Glutamatergic neuron (in vitro differentiated cells): Measurements from ENCODE around the gene ELAPOR2. TPM values are rescaled to one million over a fixed set of nuclear protein-coding genes. Genes with fewer than 3 reads are reported as not detected.

ENCODE experiments used
- DNase-seq: peaks from one replicate; pipeline ENCODE4 v3.0.0; 2022
- H3K27ac Mint-ChIP-seq: one replicate; pipeline ENCODE4 v1.8.0; 2020; ENCODE audit warnings: mild to moderate bottlenecking, mixed read lengths, inconsistent platforms; ENCODE audit not compliant: unreplicated experiment
- H3K27me3 Mint-ChIP-seq: one replicate; pipeline ENCODE4 v1.8.0; 2020; ENCODE audit warnings: mild to moderate bottlenecking, moderate library complexity, mixed read lengths, inconsistent platforms; ENCODE audit not compliant: unreplicated experiment
- H3K36me3 Mint-ChIP-seq: one replicate; pipeline ENCODE4 v1.8.0; 2020; ENCODE audit warnings: mild to moderate bottlenecking, mixed read lengths, inconsistent platforms; ENCODE audit not compliant: unreplicated experiment
- H3K4me1 Mint-ChIP-seq: one replicate; pipeline ENCODE4 v1.8.0; 2020; ENCODE audit warnings: mild to moderate bottlenecking, low read depth, mixed read lengths, inconsistent platforms; ENCODE audit not compliant: unreplicated experiment
- H3K4me3 Mint-ChIP-seq: one replicate; pipeline ENCODE4 v1.8.0; 2020; ENCODE audit warnings: mild to moderate bottlenecking, mixed read lengths, inconsistent platforms; ENCODE audit not compliant: unreplicated experiment
- H3K9me3 Mint-ChIP-seq: one replicate; pipeline ENCODE4 v1.8.0; 2020; ENCODE audit warnings: mild to moderate bottlenecking, moderate library complexity, mixed read lengths, inconsistent platforms; ENCODE audit not compliant: unreplicated experiment
- CTCF ChIP-seq: fragments of 200-600 bp; sonication (generic); IDR thresholded peaks from one replicate; pipeline ENCODE4 v1.5.0; 2021; ENCODE audit not compliant: partially characterized antibody, unreplicated experiment
- long read RNA-seq: library from polyadenylated mRNA; unstranded; transcript quantifications from one replicate; pipeline ENCODE4 v2.0.0, GENCODE V29; 2020; ENCODE audit not compliant: unreplicated experiment
- total RNA-seq: library from RNA; stranded (reverse); fragmentation: NEBNext Ultra II Directional; extraction: Animal tissue kit (Norgen Biotek cat#: 25700); gene quantifications from one replicate; pipeline ENCODE4 v1.2.1, GENCODE V29; 2021; ENCODE audit not compliant: unreplicated experiment

ELAPOR2 gene, protein sequence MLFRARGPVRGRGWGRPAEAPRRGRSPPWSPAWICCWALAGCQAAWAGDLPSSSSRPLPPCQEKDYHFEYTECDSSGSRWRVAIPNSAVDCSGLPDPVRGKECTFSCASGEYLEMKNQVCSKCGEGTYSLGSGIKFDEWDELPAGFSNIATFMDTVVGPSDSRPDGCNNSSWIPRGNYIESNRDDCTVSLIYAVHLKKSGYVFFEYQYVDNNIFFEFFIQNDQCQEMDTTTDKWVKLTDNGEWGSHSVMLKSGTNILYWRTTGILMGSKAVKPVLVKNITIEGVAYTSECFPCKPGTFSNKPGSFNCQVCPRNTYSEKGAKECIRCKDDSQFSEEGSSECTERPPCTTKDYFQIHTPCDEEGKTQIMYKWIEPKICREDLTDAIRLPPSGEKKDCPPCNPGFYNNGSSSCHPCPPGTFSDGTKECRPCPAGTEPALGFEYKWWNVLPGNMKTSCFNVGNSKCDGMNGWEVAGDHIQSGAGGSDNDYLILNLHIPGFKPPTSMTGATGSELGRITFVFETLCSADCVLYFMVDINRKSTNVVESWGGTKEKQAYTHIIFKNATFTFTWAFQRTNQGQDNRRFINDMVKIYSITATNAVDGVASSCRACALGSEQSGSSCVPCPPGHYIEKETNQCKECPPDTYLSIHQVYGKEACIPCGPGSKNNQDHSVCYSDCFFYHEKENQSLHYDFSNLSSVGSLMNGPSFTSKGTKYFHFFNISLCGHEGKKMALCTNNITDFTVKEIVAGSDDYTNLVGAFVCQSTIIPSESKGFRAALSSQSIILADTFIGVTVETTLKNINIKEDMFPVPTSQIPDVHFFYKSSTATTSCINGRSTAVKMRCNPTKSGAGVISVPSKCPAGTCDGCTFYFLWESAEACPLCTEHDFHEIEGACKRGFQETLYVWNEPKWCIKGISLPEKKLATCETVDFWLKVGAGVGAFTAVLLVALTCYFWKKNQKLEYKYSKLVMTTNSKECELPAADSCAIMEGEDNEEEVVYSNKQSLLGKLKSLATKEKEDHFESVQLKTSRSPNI
- 122 TPM for total RNA-seq
- long read RNA-seq, partial matches to known transcripts: 6 of 11 reads
- long read RNA-seq, other reads (novel, unspliced or antisense): 5 of 11 reads

GRCh38 chr7:87059525-87060287, at the start of gene ELAPOR2:
Gene ELAPOR2 (minus strand): TSS chr7:87059654. CDS start chr7:87059513, 141 bp downstream.
- TF ChIP-seq CTCF: peak; percentile 39

GRCh38 chr7:87107949-87108776, 48.7 kb upstream of the ELAPOR2 start:
- H3K4me1 Mint-ChIP-seq: no peaks in the 10 kb centered on the region
- peaks cover 1% of the 10 kb centered on the region for H3K9me3 Mint-ChIP-seq
- no peak overlapping the region for H3K27ac Mint-ChIP-seq
- no peak for DNase-seq
- TF ChIP-seq CTCF: no peak
- H3K36me3 Mint-ChIP-seq: peaks cover 8% of the 10 kb centered on the region
- H3K4me3 Mint-ChIP-seq: no peak overlapping the region
- no peaks in the 10 kb centered on the region for H3K27me3 Mint-ChIP-seq

More at GRCh38 chr7:87059525-87060287, at the start of gene ELAPOR2:
- DNase-seq: peak; percentile 97
- Mint-ChIP-seq H3K27ac (peak within 1 kb of the TSS; percentile 95), H3K4me3 (peak within 1 kb of the TSS; percentile 96), H3K9me3 (peaks cover 10% of the 10 kb centered on the region), H3K4me1 (peaks cover 9% of the 10 kb centered on the region), H3K36me3 (no peaks in the 10 kb centered on the region), H3K27me3 (no peaks in the 10 kb centered on the region)

DNA sequence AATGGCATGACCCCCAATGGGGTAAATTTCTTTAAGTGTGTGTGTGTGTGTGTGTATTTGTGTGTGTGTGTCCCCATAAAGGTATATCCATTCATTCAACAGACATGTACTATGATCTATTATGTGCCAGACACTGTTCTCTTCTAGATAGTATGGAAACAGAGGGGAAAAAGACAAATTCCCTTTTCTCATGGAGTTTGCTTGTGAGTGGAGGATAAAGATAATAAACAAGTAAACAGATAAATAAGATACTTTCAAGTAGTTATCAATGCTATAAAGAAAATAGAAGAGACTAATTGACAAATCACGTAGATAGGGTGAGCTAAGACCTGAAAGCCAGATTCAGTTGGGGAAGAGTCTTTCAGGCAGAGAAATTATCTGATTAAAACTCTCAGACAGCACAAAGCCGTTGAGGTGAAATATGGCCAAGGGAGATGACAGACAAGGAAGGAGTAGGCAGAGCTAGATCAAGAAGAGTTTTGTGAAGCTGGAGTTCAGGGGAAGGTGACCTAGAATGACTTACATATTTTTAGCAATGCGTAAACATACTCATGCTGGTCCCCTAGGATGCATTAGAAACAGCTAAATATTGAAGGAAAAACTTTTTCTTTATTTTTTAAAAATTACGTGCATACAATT, 47.6 kb upstream of the ELAPOR2 start:
- Mint-ChIP-seq H3K9me3 (peaks cover 1% of the 10 kb centered on the region), H3K27ac (no peak overlapping the region), H3K27me3 (no peaks in the 10 kb centered on the region), H3K4me1 (no peaks in the 10 kb centered on the region), H3K4me3 (no peak overlapping the region), H3K36me3 (peaks cover 8% of the 10 kb centered on the region)
- TF ChIP-seq CTCF: no peak
- DNase-seq: no peak

DNA sequence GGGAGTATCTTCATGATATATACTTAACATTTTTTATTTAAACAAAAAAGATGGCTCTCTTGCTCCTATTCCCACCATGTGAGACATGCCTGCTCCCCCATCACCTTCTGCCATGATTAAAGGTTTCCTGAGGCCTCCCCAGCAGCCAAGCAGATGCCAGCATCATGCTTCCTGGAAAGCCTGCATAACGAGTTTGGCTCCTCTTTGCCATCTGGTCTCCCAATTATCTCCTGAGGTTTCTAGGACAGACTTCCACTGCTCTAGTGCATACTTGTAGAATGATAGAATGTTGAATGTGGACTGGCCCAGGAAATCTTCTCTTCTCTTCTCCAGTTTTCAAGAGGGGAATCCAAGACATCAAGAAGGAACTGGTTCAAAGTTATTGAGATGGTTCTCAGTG, 45.9 kb upstream of the ELAPOR2 start:
- TF ChIP-seq CTCF: no peak
- Mint-ChIP-seq H3K27ac (no peak overlapping the region), H3K9me3 (peaks cover under 1% of the 10 kb centered on the region), H3K27me3 (no peaks in the 10 kb centered on the region), H3K4me1 (no peaks in the 10 kb centered on the region), H3K36me3 (peaks cover 8% of the 10 kb centered on the region), H3K4me3 (no peak overlapping the region)
- DNase-seq: no peak
